DMS79 (cell line): ENCODE measurements around the gene SLC25A52.
"Not testable (repeated sequence)": the region's sequence is repeated elsewhere in the genome, so short reads cannot be mapped to it uniquely, and the experiment has no call there.

ENCODE experiments used
- DNase-seq: peaks from one replicate; lab custom pipeline; 2025; lab: John Stamatoyannopoulos, UW

The SLC25A52 gene

GRCh38 chr18:31740180-31740579 lies 20.5 kb downstream of the SLC25A52 start:
- DNase-seq, result no peak

DNA sequence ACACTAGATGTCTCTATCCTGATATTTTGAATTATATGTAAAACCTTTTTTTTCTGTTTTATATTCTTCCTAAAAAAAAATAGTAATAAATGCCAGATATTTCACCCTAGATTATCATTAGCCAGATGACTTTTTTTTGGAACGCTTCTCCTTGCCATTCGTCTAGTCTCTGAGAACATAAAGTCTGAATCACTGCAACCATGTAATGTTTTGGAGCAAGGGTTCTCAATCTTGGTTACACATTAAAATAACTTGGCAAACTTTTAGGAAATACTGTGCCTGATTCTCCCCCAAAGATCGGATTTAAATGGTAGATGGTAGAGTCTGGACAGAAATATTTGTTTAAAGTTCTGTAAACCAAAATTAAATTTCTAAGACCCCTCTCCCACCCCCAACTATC lies 21.0 kb downstream of the SLC25A52 start:
- no peak for DNase-seq

DNA sequence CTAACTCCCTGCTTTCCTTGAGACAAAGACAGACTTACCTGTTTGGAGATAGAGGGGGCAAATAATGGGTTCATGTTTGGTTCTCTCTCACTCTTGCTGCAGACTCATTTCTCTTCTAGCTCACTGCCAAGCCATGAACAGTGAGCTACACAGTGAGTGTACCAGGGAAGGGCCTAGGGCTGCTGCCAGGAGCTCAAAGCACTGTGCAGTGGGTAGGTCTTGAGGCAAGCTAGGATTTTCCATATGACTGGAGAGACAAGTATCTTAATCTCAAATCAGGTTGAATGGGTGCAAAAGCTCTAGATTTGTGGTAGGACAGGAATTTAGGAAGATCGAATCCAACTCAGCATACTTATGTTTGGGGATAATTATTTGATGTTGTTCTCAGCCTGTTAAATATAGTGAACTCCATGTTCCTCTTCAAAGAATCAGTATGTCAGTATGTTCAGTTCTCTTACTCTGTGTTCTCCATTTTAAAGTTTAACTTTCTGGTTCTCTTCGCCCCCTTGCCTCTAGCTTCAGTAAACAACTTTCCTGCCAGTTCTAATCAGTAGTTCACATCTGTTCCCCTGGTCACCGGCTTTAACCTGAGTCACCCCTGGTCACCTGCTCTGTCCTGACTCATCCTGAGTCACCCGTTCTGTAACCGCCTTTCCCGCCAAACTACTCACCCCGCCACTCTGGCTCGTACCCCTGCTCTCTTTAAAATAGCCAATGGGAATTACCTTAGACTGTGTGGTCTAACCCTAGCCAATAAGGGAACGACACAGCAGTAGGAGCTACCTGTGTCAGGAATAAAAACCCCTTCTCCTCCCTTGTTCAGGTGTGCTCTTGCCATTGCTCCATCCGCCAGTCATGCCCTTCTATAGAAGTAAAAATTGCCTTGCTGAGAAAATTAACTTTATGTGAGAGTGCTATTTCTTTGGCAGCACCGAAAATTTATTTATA lies 21.9 kb downstream of the SLC25A52 start:
- DNase-seq, result no peak

DNA sequence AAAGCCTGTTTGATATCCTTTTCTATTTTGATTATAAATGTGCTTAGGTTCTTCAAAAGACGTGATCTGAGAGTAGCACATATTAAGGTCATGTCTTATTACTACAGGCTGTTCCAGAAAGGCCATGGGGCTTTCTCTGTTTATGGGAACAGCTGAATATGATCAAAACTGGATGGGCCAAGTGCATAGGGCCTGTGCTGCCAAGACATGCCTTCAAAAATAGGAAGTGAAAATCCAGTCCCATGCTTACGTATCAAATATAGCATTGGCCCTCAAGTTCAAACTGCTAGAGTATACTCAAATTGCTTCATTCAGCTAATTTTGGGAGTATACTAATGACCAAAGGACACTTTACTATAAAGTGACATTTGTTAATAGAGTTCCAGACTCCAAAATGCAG lies 24.1 kb downstream of the SLC25A52 start:
- DNase-seq, result no peak

DNA sequence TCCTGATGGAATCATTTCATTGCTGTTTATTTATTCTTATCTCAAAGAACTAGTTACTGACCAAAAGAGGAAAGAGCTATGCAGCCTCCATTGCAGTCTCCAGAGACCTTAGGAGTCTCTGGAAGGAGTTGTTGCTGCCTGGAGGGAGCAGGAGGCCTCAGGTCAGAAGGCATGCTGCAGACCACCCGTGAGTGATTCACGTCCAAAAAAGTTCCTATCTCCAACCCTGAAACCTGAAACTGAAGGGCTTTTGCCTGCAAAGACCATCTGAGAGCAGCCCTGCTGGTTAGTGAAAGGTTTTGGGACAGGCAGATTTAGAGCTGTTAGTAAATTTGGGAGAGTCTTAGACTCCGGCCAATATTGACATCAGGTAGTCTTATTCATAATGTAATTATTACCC lies 29.1 kb downstream of the SLC25A52 start:
- no peak for DNase-seq

- DNase-seq, result not testable (repeated sequence)
Measured at GRCh38 chr18:31729196-31729595, 31.5 kb downstream of the SLC25A52 start.

GRCh38 chr18:31723990-31724711 lies 36.5 kb downstream of the SLC25A52 start:
- DNase-seq, result no peak

GRCh38 chr18:31723639-31723989 lies 37.1 kb downstream of the SLC25A52 start:
- no peak for DNase-seq

DNA sequence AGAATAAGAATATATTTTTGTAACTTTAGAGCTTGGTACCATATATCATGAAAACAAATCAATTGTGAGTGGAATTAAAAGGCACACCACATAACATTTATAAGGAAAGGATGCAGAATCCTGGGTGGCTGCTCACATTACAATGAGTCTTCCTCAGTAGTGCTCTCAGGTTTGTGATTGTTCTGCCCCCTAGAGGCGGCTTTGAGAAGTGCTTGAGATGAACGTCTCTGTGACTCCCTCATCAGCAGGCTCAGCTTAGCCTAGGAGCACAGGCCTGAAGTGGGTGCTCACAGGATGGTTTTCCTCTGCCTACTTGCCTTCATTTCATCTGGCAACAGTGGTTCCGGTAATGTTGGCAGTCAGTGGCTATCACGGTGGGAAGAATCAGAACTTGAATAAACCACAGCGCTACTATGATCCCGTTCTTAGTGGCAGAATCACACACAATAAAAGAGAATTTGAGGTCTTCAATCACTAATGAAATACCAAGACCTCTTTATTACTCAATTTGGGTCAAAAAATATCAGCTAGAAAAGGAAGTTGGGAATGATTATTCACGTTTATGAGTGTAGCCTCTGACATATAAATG lies 38.2 kb downstream of the SLC25A52 start:
- DNase-seq, result peak; percentile 3

GRCh38 chr18:31721601-31722000 lies 39.1 kb downstream of the SLC25A52 start:
- no peak for DNase-seq

DNA sequence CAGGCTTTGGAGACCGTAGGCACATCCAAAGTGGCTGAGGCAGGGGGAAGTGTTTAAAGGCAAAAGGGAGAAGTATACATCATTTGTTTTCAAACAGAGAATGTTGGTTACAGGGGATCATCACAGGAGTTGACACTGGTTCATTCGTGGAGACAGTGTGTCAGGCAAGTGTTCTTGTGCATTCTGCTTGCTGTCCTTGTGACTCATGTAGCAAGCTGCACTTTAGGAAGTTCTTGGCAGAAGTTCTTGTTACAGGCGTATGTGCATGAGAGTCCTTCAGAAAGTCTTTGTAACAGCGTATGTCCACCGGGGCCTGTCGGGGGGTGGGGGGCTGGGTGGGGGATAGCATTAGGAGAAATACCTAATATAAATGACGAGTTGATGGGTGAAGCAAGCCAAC lies 39.8 kb downstream of the SLC25A52 start:
- no peak for DNase-seq

DNA sequence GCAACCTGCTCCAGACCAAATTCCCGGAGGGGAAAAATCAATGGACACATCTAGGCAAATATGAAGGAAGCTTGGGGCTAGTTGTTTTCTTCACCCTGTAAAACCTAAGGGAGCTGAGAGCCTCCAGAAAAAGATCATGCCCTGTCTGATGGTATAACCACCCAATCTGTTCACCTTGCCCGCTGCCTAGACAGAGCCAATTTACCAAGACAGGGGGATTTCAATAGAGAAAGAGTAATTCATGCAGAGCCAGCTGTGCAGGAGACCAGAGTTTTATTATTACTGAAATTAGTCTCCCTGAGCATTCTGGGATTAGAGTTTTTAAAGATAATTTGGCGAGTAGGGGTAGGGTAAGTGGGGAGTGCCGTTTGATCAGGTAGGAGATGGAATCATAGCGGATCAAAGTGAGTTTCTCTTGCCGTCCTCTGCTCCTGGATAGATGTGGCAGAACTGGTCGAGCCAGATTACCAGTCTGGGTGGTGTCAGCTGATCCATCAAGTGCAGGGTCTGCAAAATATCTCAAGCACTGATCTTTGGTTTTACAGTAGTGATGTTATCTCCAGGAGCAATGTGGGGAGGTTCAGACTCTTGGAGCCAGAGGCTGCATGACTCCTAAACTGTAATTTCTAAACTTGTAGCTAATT lies 41.2 kb downstream of the SLC25A52 start:
- DNase-seq, result no peak

- no peak for DNase-seq
Measured at GRCh38 chr18:31718386-31718785, 42.3 kb downstream of the SLC25A52 start.

- DNase-seq, result no peak
Measured at GRCh38 chr18:31716362-31716761, 44.3 kb downstream of the SLC25A52 start.

GRCh38 chr18:31711365-31712172 lies 49.1 kb downstream of the SLC25A52 start:
- no peak for DNase-seq

DNA sequence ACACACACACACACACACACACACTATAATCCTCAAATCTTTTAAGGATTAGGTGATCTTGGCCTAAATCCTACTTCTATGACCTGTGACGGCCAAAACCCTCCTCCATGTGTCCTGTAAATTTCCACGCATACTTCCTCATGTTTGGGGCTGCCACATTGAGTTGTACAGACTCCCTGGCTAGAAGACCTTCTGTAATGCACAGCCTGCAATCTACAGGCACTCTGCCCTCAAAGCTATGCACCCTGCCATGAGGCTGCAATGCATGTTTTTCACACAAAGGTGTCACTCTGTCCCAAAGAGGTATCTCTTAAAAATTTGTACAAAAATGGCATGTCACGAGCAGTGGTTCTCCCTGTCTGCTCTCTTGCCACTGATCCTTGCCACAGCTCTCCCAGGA lies 49.9 kb downstream of the SLC25A52 start:
- no peak for DNase-seq
